Stimulated activated CD4-positive, alpha-beta T cell treated with anti-CD3 and anti-CD28 coated beads, Interleukin-15, amount 100 ng/mL, for 48 hours (primary cell): ENCODE results near the gene RASAL3.
"Not testable (repeated sequence)": the region's sequence is repeated elsewhere in the genome, so short reads cannot be mapped to it uniquely, and the experiment has no call there.

Experiments used
- DNase-seq, 2 donors: peaks; one replicate each; pipeline ENCODE4 v3.0.0-alpha.2; 2020; ENCODE audit warnings: low read depth in 2 of 2

Gene RASAL3

GRCh38 chr19:15473821-15474220 is 9.5 kb upstream of the RASAL3 start:
- not testable (repeated sequence) for DNase-seq

GRCh38 chr19:15471639-15472101 is 7.3 kb upstream of the RASAL3 start:
- DNase-seq, result no peak

GRCh38 chr19:15469513-15470297 is 5.4 kb upstream of the RASAL3 start:
- no peak for DNase-seq

GRCh38 chr19:15468675-15469512 is 4.5 kb upstream of the RASAL3 start:
- no peak for DNase-seq

- no peak for DNase-seq
Measured at GRCh38 chr19:15467734-15468214, 3.4 kb upstream of the RASAL3 start.

- peak; percentile 52 to 63 for DNase-seq
Measured at GRCh38 chr19:15466851-15467733, 2.7 kb upstream of the RASAL3 start.

GRCh38 chr19:15463861-15464371 is 428 bp downstream of the RASAL3 start:
- DNase-seq, result peak; percentile 62 to 67

GRCh38 chr19:15461694-15462093 is 2.6 kb downstream of the RASAL3 start:
- DNase-seq, result no peak

GRCh38 chr19:15457701-15458484 is 6.5 kb downstream of the RASAL3 start:
- DNase-seq, result no peak

- no peak for DNase-seq
Measured at GRCh38 chr19:15456871-15457700, 7.3 kb downstream of the RASAL3 start.

- no peak for DNase-seq
Measured at GRCh38 chr19:15456441-15456840, 7.9 kb downstream of the RASAL3 start.

GRCh38 chr19:15455996-15456395 is 8.3 kb downstream of the RASAL3 start:
- no peak for DNase-seq

- no peak for DNase-seq
Measured at GRCh38 chr19:15453906-15454860, 10.2 kb downstream of the RASAL3 start.

- no peak for DNase-seq
Measured at GRCh38 chr19:15453091-15453578, 11.2 kb downstream of the RASAL3 start.

GRCh38 chr19:15452111-15453047 is 12.0 kb downstream of the RASAL3 start:
- no peak for DNase-seq

- no peak for DNase-seq
Measured at GRCh38 chr19:15450528-15450890, 13.8 kb downstream of the RASAL3 start.
